Right ventricle myocardium inferior (tissue), 1 donor: ENCODE data around the gene PLPPR3. TPM values are rescaled to one million over a fixed set of nuclear protein-coding genes. Genes with fewer than 3 reads are reported as not detected.
A peak's percentile ranks its signal among the peaks of the same experiment; 100 is the strongest.

ENCODE experiments used
- ATAC-seq: fragments of 200-7000 bp; cut with Tn5 transposase; one replicate; pipeline ENCODE4 v1.9.1; 2020; ENCODE audit warnings: mild to moderate bottlenecking, moderate library complexity
- DNase-seq: peaks from one replicate; pipeline ENCODE4 v3.0.0; 2021; ENCODE audit errors: missing footprints
- intact Hi-C: fragments of 100-400 bp; cut with DNase I; formaldehyde crosslinking; loops from one replicate; pipeline ENCODE4 v1.11.0; 2022
- total RNA-seq: library from RNA; stranded (reverse); fragmentation: NEBNext Ultra II Directional; extraction: Animal tissue kit (Norgen Biotek cat#: 25700); gene quantifications from one replicate; pipeline ENCODE4 v1.2.1, GENCODE V29; 2021
- donor health status: DM: no; HTN: yes; CAD: no; lungs with severe emphysema.

The PLPPR3 gene
- total RNA-seq, 1 donor from 2014 or later = not detected

GRCh38 chr19:813219-814151 is 8.3 kb downstream of the PLPPR3 start:
- intact Hi-C loops = no loop called here
- ATAC-seq = peak; percentile 16
- DNase-seq = no peak

- ATAC-seq = no peak
- DNase-seq = no peak
- intact Hi-C loops = no loop called here
These were observed 9.0 kb downstream of the PLPPR3 start for GRCh38 chr19:812747-813218.

DNA sequence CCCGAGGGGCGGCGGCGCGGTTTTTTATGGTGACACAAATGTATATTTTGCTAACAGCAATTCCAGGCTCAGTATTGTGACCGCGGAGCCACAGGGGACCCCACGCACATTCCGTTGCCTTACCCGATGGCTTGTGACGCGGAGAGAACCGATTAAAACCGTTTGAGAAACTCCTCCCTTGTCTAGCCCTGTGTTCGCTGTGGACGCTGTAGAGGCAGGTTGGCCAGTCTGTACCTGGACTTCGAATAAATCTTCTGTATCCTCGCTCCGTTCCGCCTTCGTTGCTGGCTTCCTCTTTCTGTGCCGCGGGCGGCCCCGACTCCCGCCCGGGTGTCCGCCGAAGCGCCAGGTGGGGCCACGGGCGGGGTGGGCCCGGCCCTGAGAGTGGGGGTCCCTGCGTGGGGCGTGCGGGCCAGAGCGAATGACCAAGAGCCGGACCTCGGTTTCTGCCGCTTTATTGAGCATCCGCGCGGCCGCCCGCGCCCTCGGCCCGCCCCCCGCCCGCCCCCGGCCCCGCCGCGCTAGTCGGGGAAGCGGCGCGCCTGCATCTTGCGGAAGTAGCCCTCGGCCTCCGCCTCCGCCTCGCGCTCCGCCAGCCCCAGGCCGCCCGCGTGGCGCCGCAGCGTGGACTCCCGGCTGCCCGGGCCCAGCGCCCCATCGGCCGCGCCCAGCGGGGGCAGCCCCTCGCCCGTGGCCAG is 9.6 kb downstream of the PLPPR3 start:
- no peak for DNase-seq
- intact Hi-C loops = no loop called here
- ATAC-seq = no peak

DNA sequence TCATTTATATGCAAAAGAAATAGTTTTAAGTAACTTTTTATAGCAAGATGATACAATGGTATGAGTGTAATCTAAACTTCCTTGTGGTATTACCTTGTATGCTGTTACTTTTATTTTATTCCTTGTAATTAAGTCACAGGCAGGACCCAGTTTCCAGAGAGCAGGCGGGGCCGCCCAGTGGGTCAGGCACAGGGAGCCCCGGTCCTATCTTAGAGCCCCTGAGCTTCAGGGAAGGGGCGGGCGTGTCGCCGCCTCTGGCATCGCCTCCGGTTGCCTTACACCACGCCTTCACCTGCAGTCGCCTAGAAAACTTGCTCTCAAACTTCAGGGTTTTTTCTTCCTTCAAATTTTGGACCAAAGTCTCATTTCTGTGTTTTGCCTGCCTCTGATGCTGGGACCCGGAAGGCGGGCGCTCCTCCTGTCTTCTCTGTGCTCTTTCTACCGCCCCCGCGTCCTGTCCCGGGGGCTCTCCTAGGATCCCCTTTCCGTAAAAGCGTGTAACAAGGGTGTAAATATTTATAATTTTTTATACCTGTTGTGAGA is 10.2 kb downstream of the PLPPR3 start:
- intact Hi-C loops = no loop called here
- ATAC-seq = no peak
- DNase-seq = no peak

- no peak for DNase-seq
- no peak for ATAC-seq
- intact Hi-C loops = no loop called here
These were observed 10.8 kb downstream of the PLPPR3 start for GRCh38 chr19:810883-811489.

DNA sequence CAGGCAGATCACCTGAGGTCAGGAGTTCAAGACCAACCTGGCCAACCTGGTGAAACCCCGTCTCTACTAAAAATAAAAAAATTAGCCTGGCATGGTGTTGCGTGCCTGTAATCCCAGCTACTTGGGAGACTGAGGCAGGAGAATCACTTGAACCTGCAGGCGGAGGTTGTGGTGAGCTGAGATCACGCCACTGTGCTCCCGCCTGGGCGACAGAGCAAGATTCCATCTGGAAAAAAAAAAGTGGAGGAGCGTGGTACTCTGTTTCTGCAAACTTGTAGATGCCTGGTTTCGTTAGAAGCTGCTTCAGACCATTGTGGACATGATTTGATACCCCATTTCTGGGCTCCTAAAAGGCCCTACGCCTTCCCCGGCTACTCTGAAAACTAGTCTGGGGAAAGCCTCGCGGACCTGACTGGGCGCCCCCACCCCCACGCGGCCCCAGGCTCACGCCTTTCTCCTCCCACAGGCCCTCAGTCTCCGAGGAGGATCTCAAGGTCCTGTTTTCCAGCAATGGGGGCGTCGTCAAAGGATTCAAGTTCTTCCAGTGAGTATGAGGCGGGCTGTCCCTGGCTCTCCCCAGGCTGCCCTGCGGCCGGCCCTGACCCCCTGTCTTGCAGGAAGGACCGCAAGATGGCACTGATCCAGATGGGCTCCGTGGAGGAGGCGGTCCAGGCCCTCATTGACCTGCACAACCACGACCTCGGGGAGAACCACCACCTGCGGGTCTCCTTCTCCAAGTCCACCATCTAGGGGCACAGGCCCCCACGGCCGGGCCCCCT is 11.5 kb downstream of the PLPPR3 start:
- DNase-seq (peak; percentile 60), ATAC-seq (no peak)
- intact Hi-C loops = no loop called here

DNA sequence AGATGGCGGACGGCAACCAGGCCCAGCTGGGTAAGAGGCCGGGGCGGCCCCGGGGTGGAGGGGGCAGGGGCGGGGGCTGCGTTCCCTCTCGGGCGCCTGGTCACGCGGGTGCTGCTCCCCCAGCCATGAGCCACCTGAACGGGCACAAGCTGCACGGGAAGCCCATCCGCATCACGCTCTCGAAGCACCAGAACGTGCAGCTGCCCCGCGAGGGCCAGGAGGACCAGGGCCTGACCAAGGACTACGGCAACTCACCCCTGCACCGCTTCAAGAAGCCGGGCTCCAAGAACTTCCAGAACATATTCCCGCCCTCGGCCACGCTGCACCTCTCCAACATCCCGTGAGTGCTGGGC is 13.4 kb downstream of the PLPPR3 start:
- DNase-seq (no peak), ATAC-seq (no peak)
- intact Hi-C loops = no loop called here

DNA sequence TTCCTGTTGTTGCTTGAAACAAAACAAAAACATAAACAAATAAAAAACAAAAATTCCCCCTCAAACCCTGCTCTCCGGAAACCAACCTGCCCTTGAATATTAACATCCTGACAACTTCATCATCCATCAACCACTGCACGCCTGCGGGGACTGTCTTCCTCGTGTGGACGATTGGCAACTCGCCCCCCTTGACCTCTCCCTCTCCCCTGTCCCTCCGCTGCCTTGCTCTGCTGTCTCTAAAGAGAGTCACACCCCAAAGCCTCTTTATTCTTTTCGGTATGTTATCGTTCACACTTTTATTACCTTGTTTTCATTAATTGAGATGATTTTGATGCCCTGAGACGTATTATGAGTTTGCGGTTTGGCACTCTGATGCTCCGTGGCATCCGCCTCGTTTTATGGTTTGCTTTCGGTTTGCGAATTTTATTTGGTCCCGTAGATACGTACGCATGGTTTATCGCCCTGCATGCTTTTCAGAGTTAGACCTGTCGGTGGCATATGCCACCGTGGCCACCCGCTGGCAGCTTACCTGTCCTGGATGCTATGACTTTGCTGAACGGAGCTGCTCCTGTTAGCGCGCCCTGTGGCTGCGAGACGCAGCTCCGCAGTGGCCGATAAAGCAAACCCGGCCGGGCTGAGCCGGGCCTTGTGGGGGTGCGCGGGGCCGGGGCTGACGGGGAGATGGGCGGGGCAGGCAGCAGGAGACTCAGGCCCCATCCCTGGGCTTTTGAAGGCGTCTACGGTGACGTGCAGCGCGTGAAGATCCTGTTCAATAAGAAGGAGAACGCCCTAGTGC is 13.9 kb downstream of the PLPPR3 start:
- ATAC-seq (no peak), DNase-seq (no peak)
- intact Hi-C loops = no loop called here

- DNase-seq = no peak
- no peak for ATAC-seq
- intact Hi-C loops = no loop called here
These were observed 14.8 kb downstream of the PLPPR3 start for GRCh38 chr19:806815-807421.

- ATAC-seq = no peak
- intact Hi-C loops = no loop called here
- peak; percentile 66 for DNase-seq
These were observed 15.9 kb downstream of the PLPPR3 start for GRCh38 chr19:805600-806550.

DNA sequence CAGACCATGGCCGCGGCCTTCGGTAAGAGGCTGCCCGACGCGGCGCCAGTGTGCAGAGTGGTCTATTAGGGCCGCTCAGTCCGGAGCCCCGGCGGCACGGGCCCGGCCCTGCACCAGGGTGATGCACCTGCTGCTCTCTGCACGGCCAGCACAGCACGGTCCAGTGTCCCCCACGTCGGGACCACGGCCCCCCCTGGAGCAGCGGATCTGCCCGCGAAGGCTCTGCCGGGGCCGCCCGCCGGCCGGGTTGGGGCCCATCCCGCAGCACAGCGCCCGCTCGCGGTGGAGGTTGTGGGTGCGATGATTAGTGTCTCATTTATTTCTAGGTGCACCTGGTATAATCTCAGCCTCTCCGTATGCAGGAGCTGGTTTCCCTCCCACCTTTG is 16.6 kb downstream of the PLPPR3 start:
- DNase-seq (peak; percentile 62), ATAC-seq (no peak)
- intact Hi-C loops = no loop called here

DNA sequence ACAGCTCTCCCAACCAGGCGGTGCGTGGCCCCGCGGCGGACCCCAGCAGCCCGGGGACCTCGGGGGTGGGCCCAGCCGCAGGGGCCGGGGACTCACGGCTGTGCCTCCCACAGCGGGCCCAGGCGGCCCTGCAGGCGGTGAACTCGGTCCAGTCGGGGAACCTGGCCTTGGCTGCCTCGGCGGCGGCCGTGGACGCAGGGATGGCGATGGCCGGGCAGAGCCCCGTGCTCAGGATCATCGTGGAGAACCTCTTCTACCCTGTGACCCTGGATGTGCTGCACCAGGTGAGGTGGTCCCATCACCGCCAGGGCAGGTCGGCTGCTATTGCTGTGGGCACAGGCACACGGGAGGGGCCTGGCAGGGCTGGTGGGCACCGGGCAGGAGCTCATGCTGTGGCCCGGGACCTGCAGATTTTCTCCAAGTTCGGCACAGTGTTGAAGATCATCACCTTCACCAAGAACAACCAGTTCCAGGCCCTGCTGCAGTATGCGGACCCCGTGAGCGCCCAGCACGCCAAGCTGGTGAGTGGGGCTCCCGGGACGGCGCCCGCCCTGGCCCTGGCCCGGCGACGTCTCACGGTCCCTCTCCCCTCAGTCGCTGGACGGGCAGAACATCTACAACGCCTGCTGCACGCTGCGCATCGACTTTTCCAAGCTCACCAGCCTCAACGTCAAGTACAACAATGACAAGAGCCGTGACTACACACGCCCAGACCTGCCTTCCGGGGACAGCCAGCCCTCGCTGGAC is 17.2 kb downstream of the PLPPR3 start:
- no peak for ATAC-seq
- intact Hi-C loops = loop anchor here (5.0 kb wide), 1 partner anchor 43 kb away; no protein-coding TSS in a partner anchor
- peak; percentile 62 for DNase-seq

GRCh38 chr19:803686-804418 is 17.9 kb downstream of the PLPPR3 start:
- intact Hi-C loops = loop anchor here (5.0 kb wide), 1 partner anchor 43 kb away; no protein-coding TSS in a partner anchor
- DNase-seq (peak; percentile 32), ATAC-seq (no peak)

- DNase-seq = peak; percentile 13
- ATAC-seq = no peak
- intact Hi-C loops = loop anchor here (5.0 kb wide), 1 partner anchor 44 kb away; no protein-coding TSS in a partner anchor
These were observed 18.6 kb downstream of the PLPPR3 start for GRCh38 chr19:803099-803561.
